HG03469 (cell line): ENCODE data around the gene TBCA.
"Not testable (repeated sequence)": the region's sequence is repeated elsewhere in the genome, so short reads cannot be mapped to it uniquely, and the experiment has no call there.

Experiments
- ATAC-seq: cut with Tn5 transposase; IDR thresholded peaks from one replicate; pipeline ENCODE4 v1.9.1; 2021; ENCODE audit warnings: mild to moderate bottlenecking, moderate library complexity, moderate number of reproducible peaks; ENCODE audit not compliant: unreplicated experiment

TBCA gene

GRCh38 chr5:77773734-77774280 lies 2.3 kb downstream of the TBCA start:
- no peak for ATAC-seq

- ATAC-seq: no peak
These were observed 3.4 kb downstream of the TBCA start for GRCh38 chr5:77772729-77773128.

GRCh38 chr5:77771452-77771851 lies 4.7 kb downstream of the TBCA start:
- no peak for ATAC-seq

GRCh38 chr5:77770293-77771005 lies 5.7 kb downstream of the TBCA start:
- ATAC-seq: no peak

GRCh38 chr5:77768978-77769377 lies 7.2 kb downstream of the TBCA start:
- no peak for ATAC-seq

GRCh38 chr5:77767301-77767700 lies 8.8 kb downstream of the TBCA start:
- no peak for ATAC-seq

- no peak for ATAC-seq
These were observed 14.5 kb downstream of the TBCA start for GRCh38 chr5:77761606-77762005.

- no peak for ATAC-seq
These were observed 17.8 kb downstream of the TBCA start for GRCh38 chr5:77758141-77758938.

- no peak for ATAC-seq
These were observed 24.7 kb downstream of the TBCA start for GRCh38 chr5:77751328-77752023.

- ATAC-seq: not testable (repeated sequence)
These were observed 25.2 kb downstream of the TBCA start for GRCh38 chr5:77750928-77751327.

GRCh38 chr5:77748160-77748559 lies 28.0 kb downstream of the TBCA start:
- no peak for ATAC-seq

GRCh38 chr5:77744116-77744515 lies 32.0 kb downstream of the TBCA start:
- no peak for ATAC-seq

GRCh38 chr5:77743181-77743580 lies 33.0 kb downstream of the TBCA start:
- ATAC-seq: no peak

GRCh38 chr5:77741608-77742007 lies 34.5 kb downstream of the TBCA start:
- no peak for ATAC-seq

GRCh38 chr5:77734885-77735284 lies 41.3 kb downstream of the TBCA start:
- no peak for ATAC-seq

- no peak for ATAC-seq
These were observed 43.0 kb downstream of the TBCA start for GRCh38 chr5:77733130-77733529.

GRCh38 chr5:77727190-77727589 lies 48.9 kb downstream of the TBCA start:
- no peak for ATAC-seq

- no peak for ATAC-seq
These were observed 50.5 kb downstream of the TBCA start for GRCh38 chr5:77725616-77726015.

GRCh38 chr5:77724934-77725333 lies 51.2 kb downstream of the TBCA start:
- ATAC-seq: no peak

GRCh38 chr5:77719666-77720363 lies 56.3 kb downstream of the TBCA start:
- ATAC-seq: no peak
